ENCODE data around the gene PAX5. TPM values are rescaled to one million over a fixed set of nuclear protein-coding genes. Genes with fewer than 3 reads are reported as not detected.
A peak's percentile ranks its signal among the peaks of the same experiment; 100 is the strongest.
"Not testable (repeated sequence)": the region's sequence is repeated elsewhere in the genome, so short reads cannot be mapped to it uniquely, and the experiment has no call there.

PAX5 gene
- 0.18 TPM for total RNA-seq
- long read RNA-seq: 0 reads

DNA sequence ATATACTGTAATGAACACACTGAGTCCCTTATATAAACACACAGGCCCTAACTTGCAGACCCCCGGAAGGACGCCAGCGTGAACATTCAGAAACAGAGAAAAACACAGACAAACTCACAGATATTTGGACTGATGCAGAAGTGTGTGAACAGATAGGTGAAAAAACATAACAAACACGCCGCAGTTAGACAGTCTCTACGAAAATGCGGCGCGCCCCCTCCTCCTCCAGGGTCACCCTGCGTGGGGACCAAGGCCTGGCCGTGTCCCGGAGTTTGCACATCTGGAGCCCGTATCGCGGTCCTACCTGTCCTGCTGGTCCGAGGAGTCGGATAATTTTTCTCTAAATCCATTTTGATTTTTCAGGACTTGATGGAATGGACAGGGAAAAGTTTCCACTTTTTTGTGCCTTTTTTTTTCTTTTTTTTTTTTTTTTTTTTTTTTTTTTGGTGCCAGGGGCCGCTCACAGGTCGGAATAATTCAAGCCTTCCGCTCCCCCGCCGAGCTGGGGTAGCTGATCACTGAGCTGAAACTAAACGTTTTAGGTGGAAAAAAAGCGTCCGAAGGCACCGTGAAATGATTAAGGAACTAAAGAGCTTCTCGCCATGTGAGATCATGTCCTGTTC lies at the start of gene PAX5:
TSS of gene PAX5 (minus strand) at position 587 of the 623 bp plus-strand sequence. CDS start at position 350, 237 bp downstream.
- H3K36me3 ChIP-seq: no peaks in the 10 kb centered on the region
- H3K27me3 ChIP-seq (ENCODE audit: low read depth): peaks cover 100% of the 10 kb centered on the region
- H3K9me3 ChIP-seq: no peaks in the 10 kb centered on the region
- peaks cover 58% of the 10 kb centered on the region for H3K4me1 ChIP-seq
- TF ChIP-seq, protein P1, sequence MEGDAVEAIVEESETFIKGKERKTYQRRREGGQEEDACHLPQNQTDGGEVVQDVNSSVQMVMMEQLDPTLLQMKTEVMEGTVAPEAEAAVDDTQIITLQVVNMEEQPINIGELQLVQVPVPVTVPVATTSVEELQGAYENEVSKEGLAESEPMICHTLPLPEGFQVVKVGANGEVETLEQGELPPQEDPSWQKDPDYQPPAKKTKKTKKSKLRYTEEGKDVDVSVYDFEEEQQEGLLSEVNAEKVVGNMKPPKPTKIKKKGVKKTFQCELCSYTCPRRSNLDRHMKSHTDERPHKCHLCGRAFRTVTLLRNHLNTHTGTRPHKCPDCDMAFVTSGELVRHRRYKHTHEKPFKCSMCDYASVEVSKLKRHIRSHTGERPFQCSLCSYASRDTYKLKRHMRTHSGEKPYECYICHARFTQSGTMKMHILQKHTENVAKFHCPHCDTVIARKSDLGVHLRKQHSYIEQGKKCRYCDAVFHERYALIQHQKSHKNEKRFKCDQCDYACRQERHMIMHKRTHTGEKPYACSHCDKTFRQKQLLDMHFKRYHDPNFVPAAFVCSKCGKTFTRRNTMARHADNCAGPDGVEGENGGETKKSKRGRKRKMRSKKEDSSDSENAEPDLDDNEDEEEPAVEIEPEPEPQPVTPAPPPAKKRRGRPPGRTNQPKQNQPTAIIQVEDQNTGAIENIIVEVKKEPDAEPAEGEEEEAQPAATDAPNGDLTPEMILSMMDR (IDR thresholded peaks at IDR 0.05): no peak
- intact Hi-C loops (cut with DNase I): no loop called here
- no peak within 1 kb of the TSS for H3K27ac ChIP-seq
- DNase-seq (no peak), ATAC-seq (no peak)
- H3K4me3 ChIP-seq: peak within 1 kb of the TSS; percentile 37

DNA sequence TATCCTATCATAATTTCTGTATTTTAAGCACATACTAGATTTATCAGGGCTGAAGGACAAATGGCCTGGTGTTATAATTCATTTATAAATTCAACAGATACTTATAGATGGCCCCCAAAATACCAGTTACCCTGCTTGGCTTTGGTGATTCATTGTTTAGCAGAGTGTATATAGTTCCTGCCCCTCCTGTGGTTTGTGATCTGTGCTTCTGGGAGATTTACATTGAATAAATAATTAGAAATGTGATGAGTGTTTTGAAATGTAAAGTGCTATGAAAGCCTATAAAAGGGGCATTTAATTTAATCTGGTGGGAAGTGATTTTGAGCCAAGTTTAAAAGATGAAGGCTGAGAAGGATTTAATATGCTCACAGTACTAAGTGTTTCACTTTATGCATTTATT lies 49.6 kb upstream of the PAX5 start:
- DNase-seq (no peak), ATAC-seq (no peak)
- Histone ChIP-seq H3K27me3 (ENCODE audit: low read depth) (no peaks in the 10 kb centered on the region), H3K9me3 (no peaks in the 10 kb centered on the region), H3K36me3 (peaks cover 22% of the 10 kb centered on the region), H3K4me1 (peaks cover 20% of the 10 kb centered on the region), H3K4me3 (no peak overlapping the region), H3K27ac (no peak overlapping the region)
- intact Hi-C loops (cut with DNase I): no loop called here
- TF ChIP-seq, protein P1 (IDR thresholded peaks at IDR 0.05): no peak

DNA sequence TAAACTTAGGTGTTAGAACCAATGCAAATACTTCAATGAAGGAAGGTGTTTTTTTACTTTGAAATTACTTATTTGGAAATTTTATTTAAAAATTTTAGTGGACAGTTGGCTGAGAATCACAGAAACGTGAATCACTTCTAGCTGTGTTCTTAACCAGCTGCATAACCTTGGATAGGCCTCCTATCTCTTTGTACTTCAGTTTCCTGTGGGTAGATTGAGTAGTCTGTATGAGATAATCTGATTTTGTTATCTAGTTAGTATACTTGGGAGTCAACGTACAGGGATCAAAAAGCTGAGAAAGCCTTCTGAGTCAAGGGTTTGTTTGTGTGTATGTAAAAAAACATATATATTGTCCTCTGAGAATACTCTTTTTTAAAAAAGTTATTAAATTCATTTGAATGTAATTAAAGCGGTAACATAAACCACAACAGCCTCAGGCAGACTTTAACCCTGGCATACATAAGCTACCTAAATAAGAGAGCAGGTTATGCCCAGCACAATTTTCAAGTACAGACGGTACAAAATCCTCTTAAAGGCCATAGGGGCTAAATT lies 48.2 kb upstream of the PAX5 start:
- no peak overlapping the region for H3K4me3 ChIP-seq
- H3K36me3 ChIP-seq: peaks cover 8% of the 10 kb centered on the region
- no peak overlapping the region for H3K27ac ChIP-seq
- H3K4me1 ChIP-seq: peaks cover 20% of the 10 kb centered on the region
- TF ChIP-seq, protein P1 (IDR thresholded peaks at IDR 0.05): no peak
- H3K9me3 ChIP-seq: no peaks in the 10 kb centered on the region
- ATAC-seq (no peak), DNase-seq (no peak)
- H3K27me3 ChIP-seq (ENCODE audit: low read depth): no peaks in the 10 kb centered on the region
- intact Hi-C loops (cut with DNase I): no loop called here

DNA sequence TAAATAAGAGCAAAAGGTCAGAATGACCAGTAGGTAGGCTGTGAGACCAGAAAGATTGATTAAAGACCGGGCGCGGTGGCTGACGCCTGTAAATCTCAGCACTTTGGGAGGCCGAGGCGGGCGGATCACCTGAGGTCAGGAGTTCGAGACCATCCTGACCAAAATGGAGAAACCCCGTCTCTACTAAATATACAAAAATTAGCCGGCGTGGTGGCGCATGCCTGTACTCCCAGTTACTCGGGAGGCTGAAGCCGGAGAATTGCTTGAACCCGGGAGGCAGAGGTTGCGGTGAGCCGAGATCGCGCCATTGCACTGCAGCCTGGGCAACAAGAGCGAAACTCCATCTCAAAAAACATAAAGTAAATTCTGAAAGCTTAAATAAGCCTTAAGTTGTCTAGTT lies 47.4 kb upstream of the PAX5 start:
- H3K27me3 ChIP-seq (ENCODE audit: low read depth); intact Hi-C loops (cut with DNase I); DNase-seq; ATAC-seq; H3K4me3 ChIP-seq; H3K36me3 ChIP-seq; H3K9me3 ChIP-seq; H3K27ac ChIP-seq: not testable (repeated sequence)
- peaks cover 20% of the 10 kb centered on the region for H3K4me1 ChIP-seq

DNA sequence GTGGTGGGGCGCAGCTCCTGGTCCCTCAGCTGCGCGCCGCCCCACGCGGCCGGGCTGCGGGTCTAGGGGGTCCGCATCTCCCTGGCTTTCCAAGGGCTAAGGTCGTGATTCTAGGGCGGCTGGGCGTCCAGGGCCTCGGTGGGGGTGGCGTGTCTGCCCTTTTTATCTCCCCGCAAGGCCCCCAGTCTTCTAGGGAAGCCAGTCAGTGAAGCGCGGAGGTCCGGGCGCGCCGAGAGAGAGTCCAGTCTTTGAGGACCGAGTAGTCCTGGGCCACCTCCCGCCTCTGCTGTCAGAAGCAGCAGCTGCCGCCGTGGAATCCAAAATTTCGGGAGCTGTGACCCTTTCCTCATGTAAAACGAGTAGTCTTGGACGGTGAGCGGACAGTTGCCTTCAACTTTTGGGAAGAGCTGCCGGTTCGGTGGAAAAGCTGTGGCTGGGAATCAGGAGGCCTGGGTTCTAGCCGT lies 46.1 kb upstream of the PAX5 start:
- not testable (repeated sequence) for H3K36me3 ChIP-seq
- peaks cover 20% of the 10 kb centered on the region for H3K4me1 ChIP-seq
- DNase-seq: peak; percentile 63

DNA sequence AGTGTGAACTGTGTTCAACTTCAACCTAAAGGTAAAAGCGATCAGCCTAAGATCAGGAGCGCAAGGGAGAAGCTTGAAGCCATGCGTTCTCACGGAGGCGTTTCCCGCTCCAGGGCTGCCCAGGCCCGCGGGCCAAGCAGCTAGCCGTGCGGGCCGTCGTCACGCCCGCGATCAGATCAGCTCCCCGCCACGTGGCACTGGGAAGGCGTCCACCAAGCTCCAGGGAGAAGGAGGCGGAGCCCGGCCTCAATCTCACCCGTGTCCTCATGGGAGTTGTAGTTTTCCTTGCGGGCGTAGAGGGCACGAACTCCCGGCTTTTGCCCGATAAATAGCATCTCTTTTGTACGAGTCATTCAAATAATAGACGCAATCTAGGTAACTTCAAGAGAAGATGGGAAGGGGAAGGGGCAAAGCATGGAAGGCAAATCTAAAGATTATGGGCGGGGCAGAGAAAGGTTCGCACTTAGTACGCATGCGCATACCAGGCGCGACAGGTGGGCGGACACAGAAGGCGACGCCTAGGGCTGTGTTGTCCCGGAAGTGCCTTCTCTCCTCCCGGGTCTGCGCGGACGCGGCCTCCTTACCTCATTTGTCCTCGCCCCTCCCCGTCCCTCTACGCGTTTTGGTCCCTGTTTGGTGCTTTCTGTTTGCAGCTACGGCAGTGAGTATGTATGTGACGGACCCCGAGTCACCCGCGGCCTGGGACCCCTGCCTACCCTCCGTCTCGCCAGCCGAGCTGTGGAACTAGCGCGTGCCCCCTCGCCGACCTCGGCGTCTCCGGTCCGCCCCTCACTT lies 45.5 kb upstream of the PAX5 start:
- DNase-seq (peak; percentile 96), ATAC-seq (peak; percentile 99)
- TF ChIP-seq, protein P1 (IDR thresholded peaks at IDR 0.05): no peak
- H3K9me3 ChIP-seq: no peaks in the 10 kb centered on the region
- intact Hi-C loops (cut with DNase I): loop anchor here (10.0 kb wide), 1 partner anchor 135 kb away; no protein-coding TSS in a partner anchor
- peak overlapping the region; percentile 91 for H3K27ac ChIP-seq
- peaks cover 5% of the 10 kb centered on the region for H3K27me3 ChIP-seq (ENCODE audit: low read depth)
- H3K4me3 ChIP-seq: peak overlapping the region; percentile 87
- H3K36me3 ChIP-seq: no peaks in the 10 kb centered on the region
- peaks cover 17% of the 10 kb centered on the region for H3K4me1 ChIP-seq

More for the DNA sequence above, 46.1 kb upstream of the PAX5 start:
- peak overlapping the region; percentile 91 for H3K27ac ChIP-seq
- H3K9me3 ChIP-seq; H3K27me3 ChIP-seq (ENCODE audit: low read depth); intact Hi-C loops (cut with DNase I): not testable (repeated sequence)
- H3K4me3 ChIP-seq: peak overlapping the region; percentile 87
- peak; percentile 66 to 67 for ATAC-seq

DNA sequence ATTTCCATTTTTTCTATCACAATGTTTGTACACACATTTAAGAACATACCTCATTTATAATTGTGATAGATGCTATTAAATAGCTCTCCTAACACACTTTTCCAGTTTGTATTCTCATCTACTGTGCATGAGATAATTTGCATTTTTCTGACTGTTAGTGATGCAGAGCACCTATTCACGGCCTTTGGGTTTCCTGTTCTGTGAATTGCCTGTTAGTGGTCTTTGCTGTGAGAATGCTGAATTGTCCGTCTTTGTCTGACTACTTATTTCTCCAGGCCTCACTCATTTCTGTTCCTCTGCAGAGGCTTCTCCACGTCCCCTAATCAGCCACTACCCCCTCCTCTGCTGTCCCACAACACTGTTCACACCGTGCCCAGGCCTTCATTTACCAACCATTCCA lies 40.7 kb upstream of the PAX5 start:
- H3K4me1 ChIP-seq; H3K27me3 ChIP-seq (ENCODE audit: low read depth); H3K36me3 ChIP-seq; ATAC-seq; DNase-seq; H3K4me3 ChIP-seq; H3K27ac ChIP-seq; H3K9me3 ChIP-seq: not testable (repeated sequence)
- intact Hi-C loops (cut with DNase I): loop anchor here (10.0 kb wide), 1 partner anchor 140 kb away; no protein-coding TSS in a partner anchor

Measured in lower lobe of right lung (tissue), 2 donors.